Prostate gland (tissue), 2 donors: ENCODE data around the gene GNPDA1. TPM values are rescaled to one million over a fixed set of nuclear protein-coding genes. Genes with fewer than 3 reads are reported as not detected.

Experiments used
- DNase-seq: peaks from one replicate; pipeline ENCODE4 v3.0.0-alpha.2; 2019; ENCODE audit warnings: low spot score
- H3K27ac ChIP-seq, 2 donors: fragments of 200-600 bp; sonication (generic); 2 replicates each; pipeline ENCODE4 v1.5.1; 2017 to 2019
- H3K27me3 ChIP-seq: fragments of 200-600 bp; sonication (generic); replicated peaks from 2 replicates; pipeline ENCODE4 v1.5.1; 2019; ENCODE audit not compliant: insufficient read depth
- H3K36me3 ChIP-seq, 2 donors: fragments of 200-600 bp; sonication (generic); 1 replicate in 1 of 2; 2 replicates in 1 of 2; pipeline versions ENCODE4 v1.5.1 to v1.8.1; 2017 to 2019
- H3K4me1 ChIP-seq: fragments of 200-600 bp; sonication (generic); replicated peaks from 2 replicates; pipeline ENCODE4 v1.5.1; 2019
- H3K4me3 ChIP-seq, 2 donors: fragments of 200-600 bp; sonication (generic); 2 replicates each; pipeline ENCODE4 v1.5.1; 2017 to 2019
- H3K9me3 ChIP-seq: fragments of 200-600 bp; sonication (generic); 2 replicates; pipeline ENCODE4 v1.5.1; 2017
- POLR2A ChIP-seq: fragments of 450-650 bp; IDR thresholded peaks from one replicate; pipeline ENCODE4 v1.6.1; 2016; ENCODE audit warnings: antibody characterized with exemption, mild to moderate bottlenecking
- POLR2AphosphoS5 ChIP-seq: sonication (generic); formaldehyde crosslinking; IDR thresholded peaks from one replicate; pipeline ENCODE4 v1.6.1; 2017; ENCODE audit warnings: antibody characterized with exemption
- WGBS: methylation state at CpG from one replicate; pipeline ENCODE4 v1.1.5; 2018; 5-methylcytosine and 5-hydroxymethylcytosine counted together
- intact Hi-C: fragments of 100-400 bp; cut with DNase I; formaldehyde crosslinking; loops from one replicate; pipeline ENCODE4 v1.14.2; 2022
- total RNA-seq, 2 donors: library from RNA; depleted of rRNA; stranded (reverse); fragments of >200 nt; gene quantifications; one replicate each; pipeline ENCODE4 v1.1.0, GENCODE V29; 2016
- TF ChIP-seq, protein P1 (sequence below), 4 experiments: fragments of 200-600 bp in 2 of 4; fragments of 450-650 bp in 2 of 4; sonication (generic) in 2 of 4; IDR thresholded peaks; 1 replicate in 3 of 4; 2 replicates in 1 of 4; pipeline ENCODE4 v1.5.1; 2016 to 2019; ENCODE audit warnings: antibody characterized with exemption in 4 of 4, mild to moderate bottlenecking in 2 of 4, moderate library complexity in 2 of 4

The GNPDA1 gene
- total RNA-seq: 10 to 100 TPM; 30.0 to 58.5 TPM

- under 1% methylated on average over 20 of the region's 58 CpGs for WGBS
- DNase-seq: peak; percentile 78
- Histone ChIP-seq H3K4me3 (peak within 1 kb of the TSS; percentile 73 to 81), H3K36me3 (no peaks in the 10 kb centered on the region), H3K27ac (peak within 1 kb of the TSS; percentile 87), H3K9me3 (no peaks in the 10 kb centered on the region), H3K27me3 (no peaks in the 10 kb centered on the region), H3K4me1 (peaks cover 8% of the 10 kb centered on the region)
- TF ChIP-seq, protein P1, sequence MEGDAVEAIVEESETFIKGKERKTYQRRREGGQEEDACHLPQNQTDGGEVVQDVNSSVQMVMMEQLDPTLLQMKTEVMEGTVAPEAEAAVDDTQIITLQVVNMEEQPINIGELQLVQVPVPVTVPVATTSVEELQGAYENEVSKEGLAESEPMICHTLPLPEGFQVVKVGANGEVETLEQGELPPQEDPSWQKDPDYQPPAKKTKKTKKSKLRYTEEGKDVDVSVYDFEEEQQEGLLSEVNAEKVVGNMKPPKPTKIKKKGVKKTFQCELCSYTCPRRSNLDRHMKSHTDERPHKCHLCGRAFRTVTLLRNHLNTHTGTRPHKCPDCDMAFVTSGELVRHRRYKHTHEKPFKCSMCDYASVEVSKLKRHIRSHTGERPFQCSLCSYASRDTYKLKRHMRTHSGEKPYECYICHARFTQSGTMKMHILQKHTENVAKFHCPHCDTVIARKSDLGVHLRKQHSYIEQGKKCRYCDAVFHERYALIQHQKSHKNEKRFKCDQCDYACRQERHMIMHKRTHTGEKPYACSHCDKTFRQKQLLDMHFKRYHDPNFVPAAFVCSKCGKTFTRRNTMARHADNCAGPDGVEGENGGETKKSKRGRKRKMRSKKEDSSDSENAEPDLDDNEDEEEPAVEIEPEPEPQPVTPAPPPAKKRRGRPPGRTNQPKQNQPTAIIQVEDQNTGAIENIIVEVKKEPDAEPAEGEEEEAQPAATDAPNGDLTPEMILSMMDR (IDR thresholded peaks at IDR 0.05): peak in 2 of 4 experiments; percentile 16 to 53
- peak; percentile 48 for TF ChIP-seq POLR2AphosphoS5
- TF ChIP-seq POLR2A: peak; percentile 57
- intact Hi-C loops: loop anchor here (5.0 to 10.0 kb wide), 2 partner anchors 48 to 94 kb away; partner anchors contain the start of genes NDFIP1 and RNF14
Measured at GRCh38 chr5:142012792-142013388, at the start of gene GNPDA1. GNPDA1 (minus strand) TSS chr5:142013027; CDS start chr5:142012035, 992 bp downstream.

GRCh38 chr5:142059304-142059940, 46.6 kb upstream of the GNPDA1 start:
- H3K9me3 ChIP-seq: no peaks in the 10 kb centered on the region
- intact Hi-C loops: no loop called here
- no peak for DNase-seq
- no peak overlapping the region for H3K4me3 ChIP-seq
- TF ChIP-seq, protein P1 (IDR thresholded peaks at IDR 0.05): no peak
- no peak for TF ChIP-seq POLR2A
- H3K4me1 ChIP-seq: no peaks in the 10 kb centered on the region
- no peaks in the 10 kb centered on the region for H3K27me3 ChIP-seq
- H3K27ac ChIP-seq: no peak overlapping the region
- H3K36me3 ChIP-seq: no peaks in the 10 kb centered on the region
- 74% methylated on average over 1 of the region's 1 CpG for WGBS

- Histone ChIP-seq H3K27me3 (no peaks in the 10 kb centered on the region), H3K9me3 (no peaks in the 10 kb centered on the region), H3K4me1 (no peaks in the 10 kb centered on the region), H3K27ac (no peak overlapping the region), H3K36me3 (no peaks in the 10 kb centered on the region), H3K4me3 (no peak overlapping the region)
- intact Hi-C loops: no loop called here
- no peak for DNase-seq
- no peak for TF ChIP-seq POLR2AphosphoS5
Measured at GRCh38 chr5:142057697-142058056, 44.9 kb upstream of the GNPDA1 start.

DNA sequence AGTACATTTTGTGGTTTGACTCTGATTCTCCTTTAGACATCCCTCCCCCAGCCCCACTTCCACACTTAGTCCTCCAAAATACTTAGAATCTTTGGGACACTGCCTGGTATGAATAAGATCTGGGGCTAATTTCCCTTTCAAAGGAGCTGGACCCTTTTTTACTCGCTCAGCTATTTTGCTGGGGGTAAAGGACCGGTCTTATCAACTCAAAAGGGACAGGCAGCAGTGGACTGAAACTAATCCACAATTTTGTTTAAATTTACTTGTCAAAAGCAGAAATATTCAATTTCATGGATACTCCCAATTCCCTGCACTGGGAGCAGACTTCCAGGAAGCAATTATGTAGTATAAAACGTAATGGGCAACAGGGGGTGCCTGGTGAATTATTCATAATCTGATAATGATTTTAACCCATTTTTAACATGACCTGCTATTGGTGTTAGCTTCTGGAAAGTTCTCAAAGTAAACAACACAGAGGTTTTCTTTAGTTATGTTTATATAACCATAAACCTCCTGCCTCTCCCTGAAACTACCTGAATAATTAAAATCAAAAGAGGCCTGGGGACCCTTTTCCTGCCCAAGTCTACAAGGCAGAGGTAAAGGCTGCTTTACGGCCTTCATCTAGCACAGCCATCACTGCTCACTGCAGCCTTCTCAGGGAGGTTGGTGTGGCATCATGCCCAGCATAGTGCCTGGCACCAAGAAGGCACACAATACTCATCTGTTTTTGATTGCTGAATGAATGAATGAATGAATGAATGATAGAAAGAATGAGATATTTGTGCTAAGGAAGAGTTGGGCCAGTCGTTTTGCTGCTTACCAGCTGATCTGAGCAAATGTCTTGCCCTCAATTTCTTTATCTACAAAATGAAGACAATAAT, 44.2 kb upstream of the GNPDA1 start:
- 63% methylated on average over 5 of the region's 5 CpGs for WGBS
- no peaks in the 10 kb centered on the region for H3K36me3 ChIP-seq
- intact Hi-C loops: no loop called here
- TF ChIP-seq POLR2AphosphoS5 (no peak), POLR2A (no peak)
- TF ChIP-seq, protein P1 (IDR thresholded peaks at IDR 0.05): no peak
- H3K4me3 ChIP-seq: no peak overlapping the region
- no peak overlapping the region for H3K27ac ChIP-seq
- no peaks in the 10 kb centered on the region for H3K27me3 ChIP-seq
- no peak for DNase-seq
- H3K9me3 ChIP-seq: no peaks in the 10 kb centered on the region
- H3K4me1 ChIP-seq: no peaks in the 10 kb centered on the region

DNA sequence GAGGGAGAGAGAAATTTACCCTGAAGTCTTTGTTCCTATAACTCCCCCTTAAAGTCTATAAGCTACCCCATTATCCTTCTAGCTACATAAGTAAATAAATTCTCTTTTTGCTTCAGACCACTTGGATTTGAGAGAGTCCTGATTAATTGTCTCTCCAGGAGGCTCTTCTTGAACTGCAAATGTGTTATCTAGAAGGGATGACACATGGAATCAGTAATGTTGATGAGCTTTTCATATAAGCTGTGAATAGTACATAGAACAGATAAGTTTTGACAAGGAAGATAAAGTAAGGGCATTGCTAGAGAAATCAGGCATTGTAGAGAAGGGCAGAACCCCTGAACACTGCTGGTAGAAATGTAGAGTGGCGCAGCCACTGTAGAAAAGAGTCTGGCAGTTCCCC, 42.5 kb upstream of the GNPDA1 start:
- H3K4me1 ChIP-seq: no peaks in the 10 kb centered on the region
- H3K4me3 ChIP-seq: no peak overlapping the region
- no peak for DNase-seq
- H3K36me3 ChIP-seq: no peaks in the 10 kb centered on the region
- H3K9me3 ChIP-seq: no peaks in the 10 kb centered on the region
- TF ChIP-seq POLR2A (no peak), POLR2AphosphoS5 (no peak)
- TF ChIP-seq, protein P1 (IDR thresholded peaks at IDR 0.05): no peak
- 97% methylated on average over 1 of the region's 1 CpG for WGBS
- intact Hi-C loops: no loop called here
- no peak overlapping the region for H3K27ac ChIP-seq
- no peaks in the 10 kb centered on the region for H3K27me3 ChIP-seq
